Naive thymus-derived CD4-positive, alpha-beta T cell (primary cell): ENCODE measurements around the gene KSR2. TPM values are rescaled to one million over a fixed set of nuclear protein-coding genes. Genes with fewer than 3 reads are reported as not detected.
"Not testable (repeated sequence)": the region's sequence is repeated elsewhere in the genome, so short reads cannot be mapped to it uniquely, and the experiment has no call there.

ENCODE experiments used
- ATAC-seq: fragments of 150-1000 bp; cut with Tn5 transposase; 2 replicates; pipeline ENCODE4 v1.10.0; 2021; ENCODE audit warnings: mild to moderate bottlenecking, moderate library complexity
- CTCF ChIA-PET: fragments of 350-600 bp; sonication (Branson Sonifier 250); formaldehyde crosslinking; loops from one replicate; lab custom pipeline; 2021; ENCODE audit warnings: antibody characterized with exemption; lab: Charles Lee
- POLR2A ChIA-PET: fragments of 350-600 bp; sonication (Branson Sonifier 250); formaldehyde crosslinking; loops from one replicate; lab custom pipeline; 2021; ENCODE audit warnings: antibody characterized with exemption, inconsistent platforms; lab: Charles Lee
- DNase-seq, 9 donors: peaks; one replicate each; pipeline versions ENCODE4 v3.0.0 to v3.0.0-alpha.2; 2020 to 2022; ENCODE audit warnings: mixed read lengths in 1 of 9
- H3K27ac ChIP-seq: one replicate; pipeline ENCODE4 v1.7.0; 2013; ENCODE audit warnings: mild to moderate bottlenecking, low read depth, low read length, moderate library complexity
- H3K27me3 ChIP-seq, 2 donors: one replicate each; pipeline ENCODE4 v1.7.0; 2013; ENCODE audit warnings: low read length in 2 of 2, mild to moderate bottlenecking in 2 of 2, moderate library complexity in 2 of 2; ENCODE audit not compliant: control insufficient read depth in 2 of 2, insufficient read depth in 2 of 2
- H3K36me3 ChIP-seq, 3 experiments: 1 replicate in 2 of 3; 2 replicates in 1 of 3; pipeline ENCODE4 v1.7.0; 2013; ENCODE audit warnings: low read length in 3 of 3, mild to moderate bottlenecking in 3 of 3, moderate library complexity in 1 of 3; ENCODE audit not compliant: insufficient read depth in 3 of 3, control insufficient read depth in 2 of 3
- H3K4me1 ChIP-seq, 2 donors: one replicate each; pipeline ENCODE4 v1.7.0; 2013; ENCODE audit warnings: low read length in 2 of 2, mild to moderate bottlenecking in 2 of 2, moderate library complexity in 1 of 2; ENCODE audit not compliant: control insufficient read depth in 2 of 2, insufficient read depth in 2 of 2
- H3K4me3 ChIP-seq: 2 replicates; pipeline ENCODE4 v1.7.0; 2013; ENCODE audit warnings: mild to moderate bottlenecking, low read length
- H3K9me3 ChIP-seq, 3 experiments: 1 replicate in 2 of 3; 2 replicates in 1 of 3; pipeline ENCODE4 v1.7.0; 2013; ENCODE audit warnings: low read length in 3 of 3; ENCODE audit not compliant: control insufficient read depth in 2 of 3
- H3K27ac Mint-ChIP-seq, 9 donors: one replicate each; pipeline ENCODE4 v1.8.0; 2020 to 2022; ENCODE audit warnings: mixed read lengths in 9 of 9, mild to moderate bottlenecking in 8 of 9, moderate library complexity in 5 of 9, inconsistent platforms in 2 of 9
- H3K27me3 Mint-ChIP-seq, 5 donors: one replicate each; pipeline ENCODE4 v1.8.0; 2021 to 2022; ENCODE audit warnings: mixed read lengths in 5 of 5, mild to moderate bottlenecking in 1 of 5
- H3K36me3 Mint-ChIP-seq, 5 donors: one replicate each; pipeline ENCODE4 v1.8.0; 2020 to 2022; ENCODE audit warnings: mixed read lengths in 5 of 5, mild to moderate bottlenecking in 3 of 5, inconsistent platforms in 1 of 5
- H3K4me1 Mint-ChIP-seq, 7 donors: one replicate each; pipeline ENCODE4 v1.8.0; 2020 to 2022; ENCODE audit warnings: mixed read lengths in 7 of 7, mild to moderate bottlenecking in 3 of 7, inconsistent platforms in 1 of 7
- H3K4me3 Mint-ChIP-seq, 10 donors: one replicate each; pipeline ENCODE4 v1.8.0; 2020 to 2022; ENCODE audit warnings: mild to moderate bottlenecking in 10 of 10, mixed read lengths in 10 of 10, moderate library complexity in 6 of 10, inconsistent platforms in 2 of 10
- H3K9me3 Mint-ChIP-seq, 11 donors: one replicate each; pipeline ENCODE4 v1.8.0; 2020 to 2022; ENCODE audit warnings: mixed read lengths in 11 of 11, mild to moderate bottlenecking in 4 of 11, inconsistent platforms in 1 of 11, moderate library complexity in 1 of 11
- intact Hi-C, 2 donors: fragments of 100-400 bp; cut with micrococcal nuclease; formaldehyde crosslinking; loops; one replicate each; pipeline ENCODE4 v1.15.1; 2023
- polyA plus RNA-seq, 2 donors: library from polyadenylated mRNA; unstranded; fragments of 300-500 nt; fragmentation: Illumina TruSeq; gene quantifications; one replicate each; pipeline ENCODE4 v1.2.3, GENCODE V29; 2021
- total RNA-seq, 6 experiments: library from RNA in 5 of 6; stranded (reverse) in 5 of 6; gene quantifications; 1 replicate in 5 of 6; 2 replicates in 1 of 6; pipeline ENCODE4 v1.2.3 and lab custom pipeline; 2021 to 2026

Gene KSR2
- total and polyA plus RNA-seq, 7 experiments from 2014 or later, result 0.03 to 0.07 TPM; not detected in 5

- DNase-seq (no peak), ATAC-seq (no peak)
- Histone ChIP-seq H3K9me3 (no peaks in the 10 kb centered on the region), H3K36me3 (no peaks in the 10 kb centered on the region), H3K4me1 (no peaks in the 10 kb centered on the region), H3K27me3 (no peaks in the 10 kb centered on the region), H3K4me3 (no peak overlapping the region), H3K27ac (no peak overlapping the region)
- Mint-ChIP-seq H3K9me3 (peaks cover 0 to 23% (median 4%) of the 10 kb centered on the region in 11 donors), H3K4me1 (no peaks in the 10 kb centered on the region), H3K4me3 (no peak overlapping the region), H3K27me3 (peaks cover 0 to 21% (median 4%) of the 10 kb centered on the region in 5 donors), H3K27ac (no peak overlapping the region), H3K36me3 (no peaks in the 10 kb centered on the region)
- ChIA-PET POLR2A (no interaction called here), CTCF (no interaction called here)
- intact Hi-C loops, result no loop called here
Measured at GRCh38 chr12:117742721-117743120, 226.1 kb downstream of the KSR2 start.

GRCh38 chr12:117738233-117738632, 230.6 kb downstream of the KSR2 start:
- POLR2A ChIA-PET, result no interaction called here
- H3K27me3 ChIP-seq, result no peaks in the 10 kb centered on the region
- no peaks in the 10 kb centered on the region for H3K36me3 ChIP-seq
- H3K9me3 ChIP-seq, result no peaks in the 10 kb centered on the region
- no peak for DNase-seq
- no peak overlapping the region for H3K27ac ChIP-seq
- H3K4me3 Mint-ChIP-seq, result no peak overlapping the region
- no peak overlapping the region for H3K4me3 ChIP-seq
- CTCF ChIA-PET, result no interaction called here
- H3K27ac Mint-ChIP-seq, result no peak overlapping the region
- intact Hi-C loops, result no loop called here
- H3K4me1 Mint-ChIP-seq, result no peaks in the 10 kb centered on the region
- H3K9me3 Mint-ChIP-seq, result peaks cover 0 to 15% (median 2%) of the 10 kb centered on the region in 11 donors
- peaks cover 0 to 2% (median 0%) of the 10 kb centered on the region in 5 donors for H3K36me3 Mint-ChIP-seq
- ATAC-seq, result no peak
- H3K27me3 Mint-ChIP-seq, result peaks cover 0 to 7% (median 0%) of the 10 kb centered on the region in 5 donors
- no peaks in the 10 kb centered on the region for H3K4me1 ChIP-seq

GRCh38 chr12:117733549-117733805, 235.3 kb downstream of the KSR2 start:
- Mint-ChIP-seq H3K9me3 (peaks cover 0 to 28% (median 5%) of the 10 kb centered on the region in 11 donors), H3K4me3 (no peak overlapping the region), H3K27me3 (peaks cover 0 to 14% (median 0%) of the 10 kb centered on the region in 5 donors), H3K4me1 (no peaks in the 10 kb centered on the region), H3K36me3 (peaks cover 0 to 3% (median 0%) of the 10 kb centered on the region in 5 donors), H3K27ac (no peak overlapping the region)
- no peak for ATAC-seq
- Histone ChIP-seq H3K27me3 (no peaks in the 10 kb centered on the region), H3K27ac (no peak overlapping the region), H3K4me3 (no peak overlapping the region), H3K4me1 (no peaks in the 10 kb centered on the region), H3K9me3 (no peaks in the 10 kb centered on the region), H3K36me3 (no peaks in the 10 kb centered on the region)
- CTCF ChIA-PET, result no interaction called here
- no peak for DNase-seq
- POLR2A ChIA-PET, result no interaction called here
- intact Hi-C loops, result no loop called here

- ATAC-seq, result no peak
Measured at GRCh38 chr12:117732761-117733548, 235.8 kb downstream of the KSR2 start.

GRCh38 chr12:117731131-117731530, 237.7 kb downstream of the KSR2 start:
- H3K4me1 Mint-ChIP-seq, H3K27me3 ChIP-seq, H3K4me1 ChIP-seq, POLR2A ChIA-PET, H3K36me3 Mint-ChIP-seq, H3K36me3 ChIP-seq, H3K9me3 ChIP-seq, DNase-seq, H3K4me3 Mint-ChIP-seq, H3K4me3 ChIP-seq, CTCF ChIA-PET, intact Hi-C loops, ATAC-seq, H3K27ac ChIP-seq, H3K27ac Mint-ChIP-seq: not testable (repeated sequence)
- peaks cover 0 to 18% (median 0%) of the 10 kb centered on the region in 5 donors for H3K27me3 Mint-ChIP-seq
- H3K9me3 Mint-ChIP-seq, result peaks cover 0 to 28% (median 5%) of the 10 kb centered on the region in 11 donors

More at GRCh38 chr12:117732761-117733548, 235.8 kb downstream of the KSR2 start:
- Histone ChIP-seq H3K36me3 (no peaks in the 10 kb centered on the region), H3K9me3 (no peaks in the 10 kb centered on the region), H3K4me3 (no peak overlapping the region), H3K4me1 (no peaks in the 10 kb centered on the region), H3K27me3 (no peaks in the 10 kb centered on the region), H3K27ac (no peak overlapping the region)
- H3K4me3 Mint-ChIP-seq, result no peak overlapping the region
- no peaks in the 10 kb centered on the region for H3K4me1 Mint-ChIP-seq
- peaks cover 0 to 28% (median 5%) of the 10 kb centered on the region in 11 donors for H3K9me3 Mint-ChIP-seq
- POLR2A ChIA-PET, result no interaction called here
- no peak overlapping the region for H3K27ac Mint-ChIP-seq
- peaks cover 0 to 3% (median 0%) of the 10 kb centered on the region in 5 donors for H3K36me3 Mint-ChIP-seq
- CTCF ChIA-PET, result no interaction called here
- peaks cover 0 to 14% (median 0%) of the 10 kb centered on the region in 5 donors for H3K27me3 Mint-ChIP-seq
- no peak for DNase-seq
- intact Hi-C loops, result no loop called here

GRCh38 chr12:117727301-117727700, 241.5 kb downstream of the KSR2 start:
- no peak for ATAC-seq
- no peak overlapping the region for H3K4me3 ChIP-seq
- intact Hi-C loops, result no loop called here
- no peaks in the 10 kb centered on the region for H3K4me1 ChIP-seq
- no peaks in the 10 kb centered on the region for H3K27me3 ChIP-seq
- DNase-seq, result no peak
- H3K27ac ChIP-seq, result no peak overlapping the region
- no peaks in the 10 kb centered on the region for H3K36me3 Mint-ChIP-seq
- H3K9me3 ChIP-seq, result no peaks in the 10 kb centered on the region
- no peak overlapping the region for H3K4me3 Mint-ChIP-seq
- H3K27ac Mint-ChIP-seq, result no peak overlapping the region
- peaks cover 0 to 8% (median 0%) of the 10 kb centered on the region in 5 donors for H3K27me3 Mint-ChIP-seq
- H3K36me3 ChIP-seq, result no peaks in the 10 kb centered on the region
- peaks cover 0 to 22% (median 6%) of the 10 kb centered on the region in 11 donors for H3K9me3 Mint-ChIP-seq
- no peaks in the 10 kb centered on the region for H3K4me1 Mint-ChIP-seq
- CTCF ChIA-PET, result no interaction called here
- POLR2A ChIA-PET, result no interaction called here

GRCh38 chr12:117724543-117724942, 244.2 kb downstream of the KSR2 start:
- no peaks in the 10 kb centered on the region for H3K9me3 ChIP-seq
- Mint-ChIP-seq H3K27me3 (peaks cover 0 to 9% (median 0%) of the 10 kb centered on the region in 5 donors), H3K4me3 (no peak overlapping the region), H3K27ac (no peak overlapping the region), H3K9me3 (peaks cover 0 to 15% (median 3%) of the 10 kb centered on the region in 11 donors), H3K36me3 (no peaks in the 10 kb centered on the region), H3K4me1 (no peaks in the 10 kb centered on the region)
- intact Hi-C loops, result no loop called here
- ATAC-seq (no peak), DNase-seq (no peak)
- no peaks in the 10 kb centered on the region for H3K4me1 ChIP-seq
- ChIA-PET CTCF (no interaction called here), POLR2A (no interaction called here)
- H3K27ac ChIP-seq, result no peak overlapping the region
- no peaks in the 10 kb centered on the region for H3K36me3 ChIP-seq
- no peaks in the 10 kb centered on the region for H3K27me3 ChIP-seq
- H3K4me3 ChIP-seq, result no peak overlapping the region
